Activated CD8-positive, alpha-beta memory T cell treated with anti-CD3 and anti-CD28 coated beads, Interleukin-2, amount 50 U/mL, for 24 hours (primary cell): Measurements from ENCODE around the gene GOLGA6A.
A peak's percentile ranks its signal among the peaks of the same experiment; 100 is the strongest.
"Not testable (repeated sequence)": the region's sequence is repeated elsewhere in the genome, so short reads cannot be mapped to it uniquely, and the experiment has no call there.

Experiments
- DNase-seq: peaks from one replicate; pipeline ENCODE4 v3.0.0-alpha.2; 2020; ENCODE audit errors: extremely low read depth

The GOLGA6A gene

GRCh38 chr15:74099963-74100733 lies 17.8 kb upstream of the GOLGA6A start:
- DNase-seq, result peak; percentile 65

GRCh38 chr15:74096753-74097474 lies 14.6 kb upstream of the GOLGA6A start:
- DNase-seq, result not testable (repeated sequence)

- DNase-seq, result not testable (repeated sequence)
These were observed 13.3 kb upstream of the GOLGA6A start for GRCh38 chr15:74095610-74096009.

DNA sequence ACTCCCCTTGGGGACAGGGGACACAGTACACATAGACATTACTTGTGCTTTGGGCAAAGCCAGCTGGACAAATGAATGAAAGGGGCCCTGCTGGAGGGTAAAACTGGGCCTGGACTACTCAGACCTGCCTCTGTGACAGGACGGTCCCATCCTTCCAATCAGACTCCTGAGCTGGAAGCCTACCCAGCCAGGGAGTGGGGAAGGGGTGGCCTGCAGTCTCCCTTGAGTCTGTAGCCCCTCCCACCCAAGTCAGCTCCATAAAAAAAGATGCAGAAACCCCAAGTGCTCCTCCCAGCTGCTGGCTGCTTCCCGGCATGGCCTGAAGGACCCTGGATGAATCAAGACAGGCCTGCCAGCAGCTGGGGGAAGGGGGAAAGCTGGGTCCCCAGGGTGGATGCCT lies 12.2 kb upstream of the GOLGA6A start:
- not testable (repeated sequence) for DNase-seq

GRCh38 chr15:74075781-74076180 lies 6.6 kb downstream of the GOLGA6A start:
- not testable (repeated sequence) for DNase-seq

- DNase-seq, result not testable (repeated sequence)
These were observed 9.6 kb downstream of the GOLGA6A start for GRCh38 chr15:74072614-74073337.

- DNase-seq, result not testable (repeated sequence)
These were observed 10.2 kb downstream of the GOLGA6A start for GRCh38 chr15:74072132-74072531.

DNA sequence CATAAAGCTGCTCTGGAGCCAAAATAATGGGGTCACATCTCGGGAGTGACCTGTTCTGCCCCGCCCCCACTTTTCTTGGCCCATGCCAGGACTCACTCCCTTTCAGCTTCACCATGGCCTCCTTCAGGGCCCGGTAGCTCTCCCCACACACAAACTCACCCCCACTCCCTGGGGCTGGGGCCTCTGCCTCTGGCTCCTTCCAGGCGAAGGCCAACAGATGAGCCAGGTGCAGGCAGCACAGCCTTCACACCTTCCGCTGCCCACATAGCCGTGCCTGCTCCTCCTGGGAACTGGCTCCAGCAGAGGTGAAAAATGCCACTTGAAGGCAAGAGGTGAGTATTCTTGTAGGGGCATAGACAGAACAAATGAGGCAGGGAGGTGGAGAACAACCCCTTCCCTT lies 10.7 kb downstream of the GOLGA6A start:
- DNase-seq, result not testable (repeated sequence)

DNA sequence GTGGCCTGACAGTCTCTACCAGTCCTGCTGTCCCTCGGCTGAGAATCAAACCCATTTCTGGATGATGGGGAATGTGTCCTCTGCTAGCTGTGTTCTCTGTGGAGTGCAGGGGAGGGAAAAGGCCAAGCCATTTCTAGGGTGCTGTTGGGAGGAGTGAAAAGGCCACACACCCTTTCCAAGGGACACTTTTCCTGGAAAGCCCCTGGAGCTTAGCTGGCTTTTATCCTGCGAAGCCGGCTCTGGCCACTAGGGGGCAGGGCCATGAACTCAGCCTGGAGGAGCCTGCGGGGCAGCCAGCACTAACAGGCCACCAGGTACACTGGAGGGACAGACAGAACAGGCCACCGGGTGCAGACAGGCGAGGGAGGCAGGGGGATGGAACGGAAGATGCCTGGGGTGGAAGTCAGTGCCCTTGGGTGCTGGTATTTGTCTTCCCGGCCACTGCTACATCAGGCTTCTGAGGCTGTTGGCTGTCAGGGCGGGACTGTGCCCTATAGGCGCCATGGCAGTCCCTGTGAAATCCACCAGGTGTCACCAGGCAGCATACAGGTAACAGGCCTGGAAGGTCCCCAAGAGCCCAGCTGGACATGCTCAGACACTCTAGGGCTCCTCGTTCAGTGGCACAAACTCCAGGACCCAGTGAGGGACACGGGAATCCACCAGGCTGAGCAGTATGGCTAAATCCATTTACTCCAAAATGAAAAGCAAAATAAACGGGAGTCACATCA lies 16.5 kb downstream of the GOLGA6A start:
- DNase-seq, result not testable (repeated sequence)

DNA sequence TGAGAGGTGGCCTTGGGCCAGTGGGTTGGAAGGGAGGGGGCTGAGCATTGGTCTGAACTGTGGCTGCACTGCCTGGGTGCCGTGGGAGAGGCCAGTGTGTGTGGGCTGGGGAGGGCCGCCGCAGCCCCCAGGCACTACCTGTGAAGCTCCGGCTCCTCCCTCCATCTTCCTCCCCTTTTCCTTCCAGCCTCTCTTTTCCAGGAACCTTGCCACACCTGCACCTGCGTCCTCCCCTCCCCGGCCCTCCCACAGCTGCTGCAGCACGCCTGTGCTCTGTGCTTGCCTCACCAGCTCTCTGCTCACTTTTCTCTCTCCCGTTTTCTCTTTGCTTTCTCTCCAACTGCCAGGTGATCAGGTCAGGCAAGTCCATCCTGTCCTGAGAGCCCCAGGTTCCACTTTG lies 17.5 kb downstream of the GOLGA6A start:
- DNase-seq, result not testable (repeated sequence)

DNA sequence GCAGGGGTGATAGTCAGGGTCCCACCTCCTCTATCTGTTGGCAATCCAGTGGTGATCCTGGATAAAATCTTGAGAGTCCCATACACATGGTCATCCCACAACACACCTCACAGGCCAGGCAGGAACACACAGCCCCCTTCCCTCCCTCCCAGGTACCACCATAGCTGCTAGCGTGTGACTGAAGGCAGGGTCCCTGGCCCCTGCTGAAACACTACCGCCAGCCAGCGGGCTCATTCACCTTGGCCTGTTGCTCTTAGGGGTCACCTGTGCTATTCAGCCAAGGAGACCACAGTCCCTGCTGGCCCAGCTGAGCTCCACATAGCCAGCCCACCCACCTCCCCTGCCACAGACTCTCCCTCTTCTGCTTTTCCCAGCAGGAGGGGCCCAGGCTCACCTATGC lies 18.2 kb downstream of the GOLGA6A start:
- DNase-seq, result not testable (repeated sequence)

GRCh38 chr15:74063425-74064146 lies 18.8 kb downstream of the GOLGA6A start:
- not testable (repeated sequence) for DNase-seq

DNA sequence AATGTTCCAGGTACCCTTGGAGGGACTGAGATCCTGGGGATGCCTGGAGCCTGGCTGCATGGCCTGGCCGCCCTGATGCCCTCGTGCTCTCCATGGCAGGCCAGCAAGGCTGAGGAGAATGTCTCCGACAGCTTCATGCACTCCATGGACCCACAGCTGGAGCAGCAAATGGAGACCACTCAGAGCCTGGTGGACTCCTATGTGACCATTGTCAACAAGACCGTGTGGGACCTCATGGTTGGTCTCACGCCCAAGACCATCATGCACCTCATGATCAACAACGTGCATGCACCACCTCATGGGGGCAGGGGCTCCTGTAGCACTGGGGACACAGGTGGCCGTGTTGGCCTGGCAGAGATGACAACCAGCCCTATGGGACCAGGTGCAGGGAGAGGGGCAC lies 19.7 kb downstream of the GOLGA6A start:
- DNase-seq, result no peak

DNA sequence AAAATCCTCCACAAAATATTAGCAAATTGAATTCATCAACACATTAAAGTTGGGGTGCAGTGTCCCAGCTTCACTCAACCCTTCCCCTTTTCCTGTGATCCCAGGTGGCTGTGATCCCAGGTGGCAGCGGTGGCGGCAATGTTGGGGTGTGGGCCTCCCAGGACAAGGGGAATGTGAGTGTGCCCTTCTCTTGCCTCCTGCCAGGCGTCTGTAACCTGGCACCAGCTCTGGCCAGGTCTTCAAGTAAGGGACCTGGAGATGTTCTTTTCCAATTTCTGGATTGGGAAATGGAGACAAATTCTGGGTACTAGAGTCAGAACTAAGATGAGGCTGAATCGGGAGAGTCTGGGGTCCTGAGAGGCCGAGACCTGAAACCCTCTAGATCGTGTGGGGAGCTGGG lies 20.1 kb downstream of the GOLGA6A start:
- DNase-seq, result no peak

DNA sequence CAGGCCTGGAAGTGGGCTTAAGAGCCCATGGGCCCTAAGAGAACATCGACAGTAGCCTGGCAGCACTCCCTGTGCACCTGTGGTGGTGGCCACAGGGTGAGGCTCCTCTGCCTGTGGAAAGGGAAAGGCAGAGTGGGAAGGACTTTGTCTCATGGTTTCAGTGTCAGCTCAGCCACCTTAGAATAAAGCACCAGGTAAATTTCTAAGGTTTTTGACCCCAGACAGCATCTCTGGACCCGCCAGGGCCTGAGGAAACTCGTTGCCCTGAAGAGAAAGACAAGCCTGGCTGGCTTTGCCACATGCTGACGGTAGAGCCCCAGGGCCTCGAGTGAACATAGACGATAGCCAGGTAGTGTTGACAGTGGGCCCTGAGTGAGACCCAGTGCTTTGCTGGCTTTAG lies 22.1 kb downstream of the GOLGA6A start:
- no peak for DNase-seq

- DNase-seq, result not testable (repeated sequence)
These were observed 23.1 kb downstream of the GOLGA6A start for GRCh38 chr15:74059050-74059833.

DNA sequence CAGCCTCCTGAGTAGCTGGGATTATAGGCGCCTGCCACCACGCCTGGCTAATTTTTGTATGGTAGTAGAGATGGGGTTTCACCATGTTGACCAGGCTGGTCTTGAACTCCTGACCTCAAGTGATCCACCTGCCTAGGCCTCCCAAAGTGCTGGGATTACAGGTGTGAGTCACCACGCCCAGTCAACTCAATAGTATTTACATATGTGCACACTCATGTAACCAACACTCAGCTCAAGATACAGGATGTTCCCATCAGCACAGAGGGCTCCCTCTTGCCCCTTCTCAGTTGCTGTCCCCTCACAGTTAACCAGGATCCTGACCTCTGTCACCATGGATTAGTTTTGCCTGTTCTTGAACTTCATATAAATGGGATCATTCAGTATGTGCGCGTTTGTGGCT lies 26.0 kb downstream of the GOLGA6A start:
- DNase-seq, result not testable (repeated sequence)

DNA sequence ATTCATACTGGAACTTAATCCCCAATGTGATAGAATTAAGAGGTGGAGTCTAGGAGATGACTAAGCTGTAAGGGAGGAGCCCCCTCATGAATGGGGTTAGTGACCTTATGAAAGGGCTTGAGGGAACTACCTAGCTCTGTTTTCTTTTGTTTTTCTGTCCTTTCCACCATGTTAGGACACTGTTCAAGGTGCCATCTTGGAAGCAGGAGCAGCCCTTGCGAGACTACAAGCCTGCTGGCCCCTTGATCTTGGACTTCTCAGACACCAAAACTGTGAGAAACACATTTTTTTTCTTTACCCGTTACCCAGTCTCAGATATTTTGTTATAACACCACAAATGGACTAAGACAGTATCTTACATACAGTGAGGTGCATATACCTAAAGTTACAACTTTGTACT lies 26.5 kb downstream of the GOLGA6A start:
- no peak for DNase-seq

GRCh38 chr15:74053941-74054529 lies 28.3 kb downstream of the GOLGA6A start:
- DNase-seq, result no peak

- no peak for DNase-seq
These were observed 28.8 kb downstream of the GOLGA6A start for GRCh38 chr15:74053517-74053916.
